CD4-positive, alpha-beta T cell treated with Interleukin-6 for 4 hours (primary cell): ENCODE data around the gene SPINK2.

Experiments
- DNase-seq: peaks from one replicate; pipeline ENCODE4 v3.0.0-alpha.2; 2020; ENCODE audit warnings: mixed read lengths

SPINK2 gene

DNA sequence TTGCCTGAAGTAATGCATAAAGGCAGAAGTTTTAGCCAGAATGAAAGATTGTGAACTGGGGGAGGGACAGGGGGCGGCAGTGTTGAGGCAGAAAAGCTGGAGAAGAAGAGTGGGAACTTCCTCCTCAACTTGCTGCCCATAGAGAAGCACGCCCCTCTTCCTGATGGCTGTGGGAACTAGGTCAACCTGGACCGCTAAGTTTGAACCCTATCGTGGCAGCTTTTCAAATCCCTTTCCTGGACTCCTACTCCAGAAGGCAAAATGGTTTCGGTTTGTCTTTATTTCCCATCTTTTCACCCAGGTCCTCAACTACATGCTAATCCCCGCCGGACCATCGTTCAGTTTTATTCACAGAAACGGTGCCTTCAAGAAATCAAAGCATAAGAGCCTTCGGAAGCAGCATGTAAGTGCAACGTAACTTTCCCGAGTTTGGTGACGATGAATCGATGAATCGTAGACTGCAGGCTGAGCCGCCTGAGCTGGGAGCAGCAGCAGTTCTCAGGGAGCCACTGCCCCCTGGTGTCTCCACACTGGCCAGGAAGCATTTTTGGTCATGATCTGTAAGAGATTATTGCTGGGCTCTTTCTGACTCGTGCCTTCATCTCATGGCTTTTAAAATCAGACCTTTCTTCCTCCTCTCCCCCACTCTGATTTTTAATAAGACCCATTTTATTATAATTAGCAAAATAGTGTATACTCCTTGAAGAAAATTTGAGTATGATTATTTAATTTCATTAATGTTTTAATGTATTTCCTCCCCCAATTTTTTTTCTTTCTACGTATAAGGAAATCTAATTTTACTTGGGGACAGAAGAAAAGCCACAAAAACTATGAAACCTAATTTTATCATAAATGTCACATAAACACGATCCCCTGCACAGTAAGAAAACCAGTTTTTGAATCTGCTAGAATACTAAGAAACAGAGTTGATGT, 21.4 kb downstream of the SPINK2 start:
- peak; percentile 88 for DNase-seq

DNA sequence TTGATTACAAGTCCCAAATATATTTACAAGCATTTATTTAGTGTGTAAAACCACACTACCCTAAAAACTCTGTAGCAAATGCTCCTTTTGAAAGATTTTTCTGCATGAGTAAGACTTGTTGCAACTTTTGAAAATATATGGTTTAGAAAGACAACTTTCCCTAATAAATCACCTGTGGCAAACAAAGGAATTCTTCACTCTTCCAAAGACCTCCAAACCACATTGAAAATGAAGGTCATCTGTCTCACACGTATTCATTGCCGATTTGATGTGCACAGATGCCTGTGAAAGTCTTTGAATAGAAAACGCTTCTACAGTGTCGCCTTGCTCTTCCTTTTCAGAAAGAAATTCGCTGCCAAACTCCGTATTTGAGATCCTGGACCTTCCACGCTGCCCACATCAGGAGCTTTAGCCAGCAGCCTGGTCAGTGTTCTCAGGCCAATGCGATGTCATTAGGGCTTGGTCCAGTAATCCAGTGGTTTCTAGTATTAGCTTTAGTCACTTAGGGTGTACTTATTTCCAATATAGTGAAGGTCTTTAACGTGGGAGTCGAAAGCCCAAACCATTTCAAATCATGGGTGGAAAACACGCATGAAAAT, 22.2 kb downstream of the SPINK2 start:
- no peak for DNase-seq

DNA sequence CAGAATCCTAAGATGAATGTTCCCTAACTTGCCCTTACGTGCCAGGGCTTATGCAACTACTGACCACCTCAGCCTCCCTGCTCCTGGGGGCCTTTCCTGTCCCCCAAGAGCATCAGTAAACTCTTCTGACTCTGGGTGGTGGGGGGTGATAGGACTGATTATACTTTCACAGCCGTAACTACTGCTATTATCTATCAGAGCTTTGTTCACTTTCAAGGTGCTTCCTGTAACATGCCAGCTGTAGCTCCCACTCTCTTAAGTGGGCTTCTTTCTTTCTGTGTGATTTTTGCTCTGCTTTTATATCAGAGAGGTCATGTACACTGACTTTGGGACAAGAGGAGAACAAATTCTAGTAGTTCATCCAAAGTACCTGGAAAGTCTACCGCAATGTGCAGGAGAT, 25.3 kb downstream of the SPINK2 start:
- DNase-seq = no peak

DNA sequence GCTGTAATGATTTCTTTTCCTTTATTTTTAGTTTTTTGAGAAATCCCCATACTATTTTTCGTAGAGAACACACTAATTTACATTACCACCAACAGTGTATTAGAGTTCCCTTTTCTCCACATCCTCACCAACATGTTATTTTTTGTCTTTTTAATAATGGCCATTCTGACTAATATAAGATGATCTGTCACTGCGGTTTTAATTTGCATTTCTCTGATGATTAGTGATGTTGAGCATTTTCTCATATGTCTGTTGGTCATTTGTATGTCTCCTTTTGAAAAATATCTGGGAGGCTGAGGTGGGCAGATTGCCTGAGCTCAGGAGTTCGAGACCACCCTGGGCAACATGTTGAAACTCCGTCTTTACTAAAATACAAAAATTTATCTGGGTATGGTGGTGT, 30.2 kb downstream of the SPINK2 start:
- DNase-seq = no peak

DNA sequence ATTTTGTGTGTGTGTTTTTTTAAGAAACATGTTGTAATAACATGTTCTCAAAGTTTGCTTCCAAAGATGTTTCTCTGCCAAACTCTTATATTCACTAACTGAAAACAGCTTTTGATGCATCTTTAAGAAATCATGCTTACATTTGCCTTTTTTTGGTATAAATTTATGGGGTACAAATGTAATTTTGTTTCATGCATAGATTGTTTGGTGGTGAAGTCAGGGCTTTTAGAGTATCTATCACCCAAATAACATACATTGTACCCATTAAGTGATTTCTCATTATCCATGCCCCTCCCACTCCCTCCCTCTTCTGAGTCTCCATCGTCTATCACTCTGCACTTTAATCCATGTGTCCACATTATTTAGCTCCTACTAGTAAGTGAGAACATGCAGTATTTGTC, 30.8 kb downstream of the SPINK2 start:
- no peak for DNase-seq

DNA sequence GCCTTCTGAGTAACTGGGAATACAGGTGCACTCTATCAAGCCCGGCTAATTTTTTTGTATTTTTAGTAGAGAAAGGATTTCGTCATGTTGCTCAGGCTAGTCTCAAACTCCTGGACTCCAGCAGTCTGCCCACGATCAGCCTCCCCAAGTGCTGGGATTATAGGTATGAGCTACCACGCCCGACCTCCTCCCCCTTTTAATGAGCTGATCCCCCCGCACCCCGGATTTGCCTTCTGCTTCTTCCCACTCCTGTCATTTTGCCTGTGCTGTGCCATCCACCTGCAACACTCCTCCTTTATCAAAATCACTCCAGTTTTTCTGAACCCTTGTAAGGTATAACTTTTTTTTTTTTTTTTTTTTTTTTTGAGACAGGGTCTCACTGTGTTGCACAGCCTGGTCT, 33.4 kb downstream of the SPINK2 start:
- no peak for DNase-seq

DNA sequence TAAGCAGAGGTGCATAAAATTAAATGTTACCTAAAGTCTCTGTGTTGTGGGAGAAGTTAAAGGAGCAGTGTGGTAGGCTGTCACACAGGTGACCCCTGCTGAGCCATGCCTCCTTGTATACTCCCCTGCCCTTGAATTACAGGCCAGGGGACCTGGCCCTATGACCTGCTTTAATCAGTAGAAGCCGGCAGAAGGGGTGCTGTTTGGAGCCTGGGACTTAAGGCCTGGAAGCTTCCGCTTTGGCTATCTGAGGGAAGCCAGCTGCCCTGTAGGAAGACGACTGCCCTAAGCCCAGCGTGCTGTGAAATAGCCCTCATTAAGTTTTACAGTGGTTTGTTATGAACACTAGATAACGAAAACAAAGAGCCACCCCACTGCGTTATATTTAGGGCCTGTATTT, 34.1 kb downstream of the SPINK2 start:
- no peak for DNase-seq

- DNase-seq = no peak
These were observed 34.5 kb downstream of the SPINK2 start for GRCh38 chr4:56786955-56787354.

GRCh38 chr4:56783986-56784385, 37.5 kb downstream of the SPINK2 start:
- no peak for DNase-seq

GRCh38 chr4:56782019-56782418, 39.5 kb downstream of the SPINK2 start:
- no peak for DNase-seq

DNA sequence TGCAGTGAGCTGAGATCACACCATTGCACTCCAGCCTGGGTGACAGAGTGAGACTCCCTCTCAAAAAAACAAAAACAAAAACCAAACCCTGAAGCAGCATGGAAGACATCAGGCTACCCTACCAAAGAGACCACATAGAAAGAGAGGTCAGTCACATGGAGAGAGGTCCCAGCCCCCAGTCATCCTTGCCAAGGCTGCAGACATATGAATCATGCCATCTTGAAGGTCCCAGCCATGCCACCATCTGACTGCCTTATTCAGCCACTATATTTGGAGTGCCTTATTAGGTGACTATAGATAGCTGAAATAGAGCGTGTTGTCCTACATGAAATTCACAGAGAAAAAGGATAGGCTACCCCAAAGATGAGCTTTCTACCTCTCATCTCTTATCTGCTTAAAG, 48.2 kb downstream of the SPINK2 start:
- DNase-seq = no peak

DNA sequence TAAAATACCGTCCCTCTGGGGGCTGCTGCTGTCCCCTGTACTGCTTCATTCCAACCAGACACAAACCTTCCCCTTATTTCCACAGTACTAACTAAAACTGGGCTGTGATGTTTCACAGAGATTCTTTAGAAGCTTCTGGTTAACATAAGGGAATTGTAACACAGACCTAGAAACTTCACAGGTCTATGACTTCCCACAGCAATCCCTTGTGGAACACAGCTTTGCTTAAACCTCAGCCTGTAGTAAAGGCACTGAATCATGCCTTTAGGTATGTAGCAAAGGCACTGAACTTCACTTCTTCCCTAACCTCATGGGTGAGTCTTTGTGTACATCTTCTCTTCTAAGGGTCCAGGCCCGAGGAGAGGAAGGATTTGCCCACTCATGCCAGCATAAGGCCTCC, 49.4 kb downstream of the SPINK2 start:
- no peak for DNase-seq

DNA sequence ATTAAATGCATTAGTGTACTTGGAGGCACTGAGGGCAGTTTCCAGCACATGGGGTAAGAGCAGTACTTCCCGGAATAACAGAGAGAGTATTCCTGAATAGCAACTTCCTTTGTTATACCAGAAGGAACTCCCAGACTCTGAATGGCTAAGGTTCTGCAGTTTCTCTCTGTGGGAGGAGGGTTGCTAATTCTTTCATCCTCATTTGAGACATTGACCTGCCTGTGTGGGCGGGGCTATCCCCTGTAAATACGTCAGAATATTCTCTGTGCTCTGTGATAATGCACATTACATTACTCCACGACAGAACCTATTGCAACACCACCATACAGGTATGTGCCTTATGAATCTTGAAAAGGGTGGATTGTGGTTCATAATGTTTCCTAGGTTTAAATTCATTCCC, 52.7 kb downstream of the SPINK2 start:
- no peak for DNase-seq

DNA sequence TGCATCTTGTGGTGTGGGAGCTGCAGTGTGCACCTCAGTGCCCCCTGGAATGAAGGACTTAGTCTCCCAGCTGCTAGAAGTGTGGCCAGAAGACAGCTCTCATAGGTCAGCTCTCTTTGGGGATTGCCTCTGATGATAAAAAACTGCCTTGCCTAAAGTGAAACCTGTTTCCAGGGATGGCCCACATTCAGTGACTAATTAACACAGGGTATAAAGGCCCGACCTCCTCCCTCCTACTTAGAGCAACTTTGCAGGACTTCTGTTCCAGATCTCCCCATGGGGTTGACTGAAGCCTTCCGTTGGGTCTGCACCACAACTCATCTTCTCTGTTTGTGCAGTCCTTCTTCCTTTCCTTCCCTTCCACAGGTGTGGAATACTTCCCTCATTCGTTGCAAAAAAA, 53.2 kb downstream of the SPINK2 start:
- no peak for DNase-seq

DNA sequence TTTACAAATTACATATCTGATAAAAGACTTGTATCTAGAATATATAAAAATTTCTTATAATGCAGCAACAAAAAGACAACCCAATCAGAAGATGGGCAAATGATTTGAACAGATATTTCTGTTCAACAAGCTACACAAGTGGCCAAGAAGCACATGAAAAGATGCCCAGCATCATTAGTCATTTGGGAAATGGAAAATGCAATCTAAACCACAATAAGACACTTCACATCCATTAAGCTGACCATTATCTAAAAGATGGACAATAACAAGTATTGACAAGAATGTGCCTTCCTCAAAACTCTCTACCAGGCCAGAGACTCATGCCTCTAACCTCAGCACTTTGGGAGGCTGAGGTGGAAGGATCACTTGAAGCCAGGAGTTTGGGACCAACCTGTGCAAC, 53.9 kb downstream of the SPINK2 start:
- no peak for DNase-seq

GRCh38 chr4:56764775-56765174, 56.7 kb downstream of the SPINK2 start:
- DNase-seq = no peak

GRCh38 chr4:56764223-56764622, 57.3 kb downstream of the SPINK2 start:
- DNase-seq = no peak

GRCh38 chr4:56762484-56763250, 58.8 kb downstream of the SPINK2 start:
- DNase-seq = peak; percentile 42

DNA sequence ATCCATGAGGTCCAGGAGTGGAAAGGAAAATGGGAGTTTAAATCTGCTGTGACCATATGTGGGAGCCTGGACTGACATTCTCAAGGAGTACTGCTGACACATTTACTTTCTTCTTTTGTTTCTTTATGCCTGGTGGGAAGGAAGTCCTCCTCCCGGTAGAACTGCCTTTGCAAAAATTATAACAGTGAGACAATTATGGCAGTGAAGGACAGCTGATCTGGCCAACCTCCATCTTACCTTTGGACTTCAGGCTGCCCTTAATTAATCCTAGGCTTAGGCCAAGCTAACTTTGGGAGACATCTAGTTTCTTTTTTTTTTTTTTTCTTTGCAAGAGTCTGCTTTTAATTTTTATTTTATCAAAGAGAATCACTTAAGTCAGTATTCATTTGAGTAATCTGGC, 61.3 kb downstream of the SPINK2 start:
- no peak for DNase-seq
